Fibroblast of lung (primary cell): ENCODE results near the gene DNAH17. TPM values are rescaled to one million over a fixed set of nuclear protein-coding genes. Genes with fewer than 3 reads are reported as not detected.

ENCODE experiments used
- DNase-seq, 2 donors: peaks; one replicate each; pipeline versions ENCODE4 v3.0.0 to v3.0.0-alpha.2; 2010; ENCODE audit warnings: low read depth in 2 of 2
- H2AFZ ChIP-seq: 2 replicates; pipeline ENCODE4 v1.5.1; 2012; ENCODE audit warnings: low read length, control low read depth, inconsistent platforms
- H3K27ac ChIP-seq: 2 replicates; pipeline ENCODE4 v1.5.1; 2011; ENCODE audit warnings: low read length, control low read depth; ENCODE audit not compliant: insufficient read depth
- H3K27me3 ChIP-seq: 2 replicates; pipeline ENCODE4 v1.5.1; 2011; ENCODE audit warnings: mild to moderate bottlenecking, low read length; ENCODE audit not compliant: control insufficient read depth, insufficient read depth
- H3K36me3 ChIP-seq: 2 replicates; pipeline ENCODE4 v1.5.1; 2011; ENCODE audit warnings: low read length; ENCODE audit not compliant: control insufficient read depth, insufficient read depth
- H3K4me1 ChIP-seq: 2 replicates; pipeline ENCODE4 v1.5.1; 2011; ENCODE audit warnings: low read length; ENCODE audit not compliant: control insufficient read depth, insufficient read depth; ENCODE audit errors: extremely low read depth
- H3K4me2 ChIP-seq: 2 replicates; pipeline ENCODE4 v1.5.1; 2011; ENCODE audit warnings: low read length, control low read depth; ENCODE audit not compliant: insufficient read depth; ENCODE audit errors: extremely low read depth
- H3K4me3 ChIP-seq, 4 experiments: fragments of 200-600 bp in 1 of 4; sonication (generic) in 1 of 4; replicated peaks in 1 of 4; 2 replicates each; pipeline ENCODE4 v1.5.1; 2011 to 2016; ENCODE audit warnings: low read length in 4 of 4, low read depth in 3 of 4, mild to moderate bottlenecking in 3 of 4, control low read depth in 2 of 4, inconsistent platforms in 1 of 4, mixed read lengths in 1 of 4; ENCODE audit not compliant: insufficient read depth in 1 of 4; ENCODE audit errors: control extremely low read depth in 1 of 4
- H3K79me2 ChIP-seq: 2 replicates; pipeline ENCODE4 v1.5.1; 2012; ENCODE audit warnings: mild to moderate bottlenecking, low read length, inconsistent platforms; ENCODE audit not compliant: control insufficient read depth, insufficient read depth
- H3K9ac ChIP-seq: 2 replicates; pipeline ENCODE4 v1.5.1; 2011; ENCODE audit warnings: mild to moderate bottlenecking, low read length, control low read depth; ENCODE audit not compliant: insufficient read depth
- H3K9me3 ChIP-seq: 2 replicates; pipeline ENCODE4 v1.5.1; 2012; ENCODE audit warnings: low read depth, low read length; ENCODE audit not compliant: control insufficient read depth, insufficient read depth
- H4K20me1 ChIP-seq: 2 replicates; pipeline ENCODE4 v1.5.1; 2011; ENCODE audit warnings: low read length; ENCODE audit not compliant: control insufficient read depth, insufficient read depth; ENCODE audit errors: extremely low read depth
- CTCF ChIP-seq, 2 donors: IDR thresholded peaks in 1 of 2; conservative IDR thresholded peaks in 1 of 2; 1 replicate in 1 of 2; 2 replicates in 1 of 2; pipeline ENCODE4 v1.5.1; 2011 to 2012; ENCODE audit warnings: low read length in 2 of 2, control low read depth in 1 of 2, inconsistent platforms in 1 of 2, low read depth in 1 of 2, mild to moderate bottlenecking in 1 of 2
- EZH2 ChIP-seq: IDR thresholded peaks from 2 replicates; pipeline ENCODE4 v1.5.1; 2012; ENCODE audit warnings: low read length, control low read depth, mild to moderate bottlenecking; ENCODE audit errors: missing control alignments
- polyA plus RNA-seq, 2 donors: library from polyadenylated mRNA; depleted of rRNA in 1 of 2; stranded (reverse) in 1 of 2; unstranded in 1 of 2; fragments of >200 nt; gene quantifications; 2 replicates each; pipeline ENCODE4 v1.2.1, GENCODE V29; 2011 to 2012; ENCODE audit warnings: missing spikeins in 1 of 2
- total RNA-seq: library from RNA; depleted of rRNA; stranded (reverse); fragments of >200 nt; gene quantifications from 2 replicates; pipeline ENCODE4 v1.2.1, GENCODE V29; 2014

The DNAH17 gene
- total and polyA plus RNA-seq, 2 donors (not counting 1 experiment from before 2014, with no cell fraction given): not detected

GRCh38 chr17:78528541-78528940 lies 48.7 kb downstream of the DNAH17 start:
- H3K27ac ChIP-seq: no peak overlapping the region
- H3K9ac ChIP-seq: no peak overlapping the region
- no peaks in the 10 kb centered on the region for H3K9me3 ChIP-seq
- no peaks in the 10 kb centered on the region for H3K4me1 ChIP-seq
- H3K36me3 ChIP-seq: no peaks in the 10 kb centered on the region
- no peak overlapping the region for H3K4me3 ChIP-seq
- H3K79me2 ChIP-seq: no peaks in the 10 kb centered on the region
- no peak for DNase-seq
- no peaks in the 10 kb centered on the region for H3K27me3 ChIP-seq
- no peak overlapping the region for H3K4me2 ChIP-seq
- no peaks in the 10 kb centered on the region for H4K20me1 ChIP-seq
- TF ChIP-seq CTCF (conservative IDR thresholded peaks at IDR 0.05 in 1 of 2, IDR thresholded peaks at IDR 0.05 in 1 of 2; ENCODE audit: low read depth in 1 of 2, low read length in 2 of 2) (no peak), EZH2 (no peak)
- H2AFZ ChIP-seq: no peak overlapping the region

DNA sequence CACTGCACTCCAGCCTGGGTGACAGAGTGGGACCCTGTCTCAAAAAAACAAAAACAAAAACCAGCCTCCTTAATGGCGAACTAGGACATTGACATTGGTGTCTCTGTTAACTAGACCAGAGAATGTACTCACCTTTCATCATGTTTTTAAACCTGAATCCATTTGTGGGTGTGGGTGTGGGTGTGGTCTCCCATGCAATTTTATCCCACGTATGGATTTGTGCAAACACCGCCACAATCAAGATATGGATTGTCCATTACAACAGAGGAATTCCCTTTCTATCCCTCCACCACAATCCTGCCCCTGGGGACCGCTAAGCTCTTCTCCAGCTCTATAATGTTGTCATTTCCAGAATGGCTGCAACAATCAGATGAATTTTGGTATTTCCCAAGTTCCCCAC lies 49.9 kb downstream of the DNAH17 start:
- Histone ChIP-seq H3K9me3 (no peaks in the 10 kb centered on the region), H3K27ac (no peak overlapping the region), H3K9ac (no peak overlapping the region), H3K4me3 (no peak overlapping the region), H3K4me1 (no peaks in the 10 kb centered on the region), H3K36me3 (no peaks in the 10 kb centered on the region), H4K20me1 (no peaks in the 10 kb centered on the region), H2AFZ (no peak overlapping the region), H3K27me3 (no peaks in the 10 kb centered on the region), H3K79me2 (no peaks in the 10 kb centered on the region), H3K4me2 (no peak overlapping the region)
- DNase-seq: no peak
- no peak for TF ChIP-seq CTCF (conservative IDR thresholded peaks at IDR 0.05 in 1 of 2, IDR thresholded peaks at IDR 0.05 in 1 of 2; ENCODE audit: low read depth in 1 of 2, low read length in 2 of 2)
- TF ChIP-seq EZH2: no peak

GRCh38 chr17:78526231-78527025 lies 50.8 kb downstream of the DNAH17 start:
- DNase-seq: no peak
- H3K36me3 ChIP-seq: no peaks in the 10 kb centered on the region
- H3K4me2 ChIP-seq: no peak overlapping the region
- TF ChIP-seq CTCF (conservative IDR thresholded peaks at IDR 0.05 in 1 of 2, IDR thresholded peaks at IDR 0.05 in 1 of 2; ENCODE audit: low read depth in 1 of 2, low read length in 2 of 2) (no peak), EZH2 (no peak)
- H3K27me3 ChIP-seq: no peaks in the 10 kb centered on the region
- H4K20me1 ChIP-seq: no peaks in the 10 kb centered on the region
- no peaks in the 10 kb centered on the region for H3K79me2 ChIP-seq
- no peak overlapping the region for H3K4me3 ChIP-seq
- H3K27ac ChIP-seq: no peak overlapping the region
- H2AFZ ChIP-seq: no peak overlapping the region
- H3K4me1 ChIP-seq: no peaks in the 10 kb centered on the region
- no peak overlapping the region for H3K9ac ChIP-seq
- no peaks in the 10 kb centered on the region for H3K9me3 ChIP-seq
